GF-D8 (cell line): ENCODE results near the gene CDC42BPA.

Experiments used
- DNase-seq: peaks from one replicate; lab custom pipeline; 2025; lab: John Stamatoyannopoulos, UW

CDC42BPA gene

GRCh38 chr1:226991920-226992319 is 326.4 kb downstream of the CDC42BPA start:
- DNase-seq, result no peak

GRCh38 chr1:226990133-226990716 is 328.1 kb downstream of the CDC42BPA start:
- no peak for DNase-seq

GRCh38 chr1:226989085-226989920 is 329.0 kb downstream of the CDC42BPA start:
- DNase-seq, result no peak

GRCh38 chr1:226988334-226988666 is 330.0 kb downstream of the CDC42BPA start:
- DNase-seq, result no peak

GRCh38 chr1:226987623-226988333 is 330.5 kb downstream of the CDC42BPA start:
- no peak for DNase-seq

- DNase-seq, result no peak
Measured at GRCh38 chr1:226987179-226987536, 331.1 kb downstream of the CDC42BPA start.

- DNase-seq, result no peak
Measured at GRCh38 chr1:226986496-226987178, 331.7 kb downstream of the CDC42BPA start.

- DNase-seq, result no peak
Measured at GRCh38 chr1:226985839-226986463, 332.3 kb downstream of the CDC42BPA start.

- DNase-seq, result no peak
Measured at GRCh38 chr1:226985239-226985838, 333.0 kb downstream of the CDC42BPA start.

- DNase-seq, result no peak
Measured at GRCh38 chr1:226984521-226985238, 333.6 kb downstream of the CDC42BPA start.

GRCh38 chr1:226983992-226984364 is 334.3 kb downstream of the CDC42BPA start:
- no peak for DNase-seq

GRCh38 chr1:226983247-226983991 is 334.9 kb downstream of the CDC42BPA start:
- no peak for DNase-seq

- no peak for DNase-seq
Measured at GRCh38 chr1:226982451-226983177, 335.7 kb downstream of the CDC42BPA start.

- DNase-seq, result no peak
Measured at GRCh38 chr1:226981838-226982237, 336.5 kb downstream of the CDC42BPA start.

GRCh38 chr1:226981386-226981817 is 336.9 kb downstream of the CDC42BPA start:
- no peak for DNase-seq

GRCh38 chr1:226980565-226981385 is 337.5 kb downstream of the CDC42BPA start:
- no peak for DNase-seq

GRCh38 chr1:226980122-226980560 is 338.2 kb downstream of the CDC42BPA start:
- DNase-seq, result no peak

- DNase-seq, result no peak
Measured at GRCh38 chr1:226979517-226980121, 338.7 kb downstream of the CDC42BPA start.
